GM12873 (cell line): Measurements from ENCODE around the gene S100PBP.

Experiments used
- TF ChIP-seq, protein P1 (sequence below): IDR thresholded peaks from 2 replicates; pipeline ENCODE4 v1.5.1; 2012; ENCODE audit warnings: low read depth, mild to moderate bottlenecking, moderate library complexity, low read length, control low read depth; ENCODE audit not compliant: insufficient read depth; ENCODE audit errors: missing control alignments

The S100PBP gene

DNA sequence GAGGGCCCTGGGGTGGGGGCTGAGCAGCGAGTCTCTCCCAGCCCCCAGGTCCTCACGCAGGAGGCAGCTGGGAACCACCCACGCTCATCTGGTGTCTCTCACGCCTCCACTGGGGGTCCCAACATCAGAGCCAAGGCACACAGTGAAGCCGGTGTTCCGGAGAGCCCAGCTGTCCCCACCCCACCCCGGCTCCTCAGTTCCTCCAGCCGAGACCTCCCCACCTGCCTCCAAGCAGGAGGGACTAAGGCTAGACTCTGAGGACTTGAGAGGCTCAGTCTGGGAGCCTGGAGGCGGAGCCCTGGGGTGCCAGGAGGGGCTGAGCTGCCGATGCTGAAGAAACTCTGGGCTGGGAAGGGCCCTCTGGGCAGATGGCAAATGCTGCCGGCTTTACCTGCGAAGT is 67.3 kb downstream of the S100PBP start:
- TF ChIP-seq, protein P1, sequence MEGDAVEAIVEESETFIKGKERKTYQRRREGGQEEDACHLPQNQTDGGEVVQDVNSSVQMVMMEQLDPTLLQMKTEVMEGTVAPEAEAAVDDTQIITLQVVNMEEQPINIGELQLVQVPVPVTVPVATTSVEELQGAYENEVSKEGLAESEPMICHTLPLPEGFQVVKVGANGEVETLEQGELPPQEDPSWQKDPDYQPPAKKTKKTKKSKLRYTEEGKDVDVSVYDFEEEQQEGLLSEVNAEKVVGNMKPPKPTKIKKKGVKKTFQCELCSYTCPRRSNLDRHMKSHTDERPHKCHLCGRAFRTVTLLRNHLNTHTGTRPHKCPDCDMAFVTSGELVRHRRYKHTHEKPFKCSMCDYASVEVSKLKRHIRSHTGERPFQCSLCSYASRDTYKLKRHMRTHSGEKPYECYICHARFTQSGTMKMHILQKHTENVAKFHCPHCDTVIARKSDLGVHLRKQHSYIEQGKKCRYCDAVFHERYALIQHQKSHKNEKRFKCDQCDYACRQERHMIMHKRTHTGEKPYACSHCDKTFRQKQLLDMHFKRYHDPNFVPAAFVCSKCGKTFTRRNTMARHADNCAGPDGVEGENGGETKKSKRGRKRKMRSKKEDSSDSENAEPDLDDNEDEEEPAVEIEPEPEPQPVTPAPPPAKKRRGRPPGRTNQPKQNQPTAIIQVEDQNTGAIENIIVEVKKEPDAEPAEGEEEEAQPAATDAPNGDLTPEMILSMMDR: no peak

DNA sequence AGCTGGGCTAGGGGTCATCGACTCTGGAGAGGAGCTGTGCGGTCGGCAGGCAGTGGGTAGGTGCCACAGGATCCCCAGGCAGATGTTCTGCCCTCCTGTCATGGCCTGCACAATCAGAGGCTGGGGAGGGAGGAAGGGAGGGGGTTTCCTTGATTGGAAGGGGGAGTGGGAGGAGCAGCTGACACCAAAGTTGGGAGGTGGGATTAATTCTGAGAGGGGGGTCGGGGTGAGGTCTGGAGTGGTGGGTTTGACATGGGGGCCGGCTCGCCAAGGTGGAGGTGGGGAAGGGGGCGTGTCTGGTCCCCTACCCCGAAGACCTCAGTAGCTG is 68.2 kb downstream of the S100PBP start:
- TF ChIP-seq, protein P1: no peak

DNA sequence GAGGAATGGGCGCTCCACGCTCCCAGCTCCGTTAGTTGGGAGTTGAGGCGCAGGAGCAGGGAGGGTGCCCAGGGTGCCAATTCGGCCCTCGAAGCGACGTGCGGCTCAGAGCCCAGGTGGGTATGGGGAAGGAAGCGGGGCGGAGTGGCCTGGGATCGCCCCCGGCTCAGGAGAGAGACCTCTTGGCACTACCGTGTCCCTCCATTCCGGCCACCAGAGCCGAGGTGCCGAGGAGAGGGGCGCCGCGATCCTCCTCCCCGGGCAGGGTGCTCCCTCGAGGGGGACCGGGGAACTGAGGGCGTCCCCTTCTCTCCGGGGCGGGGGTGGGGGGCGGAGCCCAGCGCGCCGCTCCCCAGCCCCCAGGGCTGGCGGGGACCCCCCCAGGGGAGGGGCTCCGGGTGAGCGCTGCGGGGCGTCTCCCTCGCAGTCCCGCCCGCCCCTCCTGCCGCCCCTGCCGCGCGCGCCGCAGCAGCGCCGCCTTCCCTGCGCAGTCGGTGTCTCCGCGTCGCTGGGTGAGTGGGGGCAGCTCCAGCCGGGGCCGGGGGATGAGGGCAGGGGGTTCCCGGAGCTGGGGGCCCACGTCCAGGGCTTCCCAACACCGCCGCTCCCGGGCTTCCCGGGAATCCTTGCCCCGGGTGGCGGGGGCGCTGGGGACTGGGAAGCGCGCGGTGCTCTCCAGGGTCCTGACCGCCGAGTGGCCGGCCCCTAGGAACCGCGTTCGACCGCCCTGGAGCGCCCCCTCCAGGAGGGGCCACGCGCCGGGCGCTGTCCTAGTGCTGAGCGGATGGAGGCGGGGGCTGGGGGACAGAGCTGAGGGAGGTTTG is 68.8 kb downstream of the S100PBP start, which contains the start of gene HPCA:
HPCA (plus strand) TSS at position 488 of the 824 bp plus-strand sequence. CDS start 2,408 bp downstream, outside the sequence.
- TF ChIP-seq, protein P1: peak; percentile 52

DNA sequence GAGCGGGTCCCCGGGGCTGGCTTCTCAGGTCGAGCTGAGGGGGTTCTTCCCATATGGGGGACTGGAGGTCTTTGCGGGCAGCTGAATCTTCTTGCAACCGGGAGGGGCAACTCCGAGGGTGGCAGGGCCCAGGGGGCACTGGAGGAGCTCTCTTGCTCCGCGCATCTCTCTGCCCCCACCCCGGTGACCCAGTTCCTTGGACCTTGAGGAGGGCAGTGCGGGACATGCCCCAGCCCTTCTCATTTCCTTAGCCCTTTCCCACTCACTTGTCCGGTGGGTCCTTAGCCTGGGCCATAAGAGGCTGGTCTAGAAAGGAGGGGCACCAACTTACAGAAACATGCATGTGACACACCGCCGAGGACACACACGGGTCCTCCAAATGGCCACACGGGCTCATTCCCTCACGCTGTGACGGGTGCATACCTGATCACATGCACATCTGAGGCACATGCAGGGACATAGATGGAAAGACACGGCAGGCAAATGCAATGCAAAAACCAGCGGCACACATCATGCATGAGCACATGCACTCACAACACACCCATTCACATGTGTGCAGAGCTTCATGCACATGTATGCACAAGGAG is 69.5 kb downstream of the S100PBP start:
- TF ChIP-seq, protein P1: no peak

DNA sequence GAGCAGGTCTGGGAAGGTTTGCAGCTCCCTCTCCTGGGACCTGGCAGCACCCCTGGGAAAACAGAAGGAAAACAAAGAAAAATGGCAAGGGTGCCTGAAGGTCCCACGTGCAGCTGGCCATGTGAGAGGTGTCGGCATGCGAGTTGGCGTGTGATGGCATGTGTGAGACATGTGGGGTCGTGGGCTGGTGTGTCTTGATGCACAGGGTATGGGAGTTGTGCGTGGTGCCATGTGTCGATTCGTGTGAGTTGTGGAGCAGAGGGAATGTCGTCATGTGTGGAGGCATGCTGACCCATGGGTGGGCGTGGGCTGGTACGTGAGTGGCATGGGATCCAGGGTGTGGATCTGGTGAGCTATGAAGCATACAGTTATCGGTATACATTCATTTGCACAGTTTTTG is 70.2 kb downstream of the S100PBP start:
- TF ChIP-seq, protein P1: no peak

DNA sequence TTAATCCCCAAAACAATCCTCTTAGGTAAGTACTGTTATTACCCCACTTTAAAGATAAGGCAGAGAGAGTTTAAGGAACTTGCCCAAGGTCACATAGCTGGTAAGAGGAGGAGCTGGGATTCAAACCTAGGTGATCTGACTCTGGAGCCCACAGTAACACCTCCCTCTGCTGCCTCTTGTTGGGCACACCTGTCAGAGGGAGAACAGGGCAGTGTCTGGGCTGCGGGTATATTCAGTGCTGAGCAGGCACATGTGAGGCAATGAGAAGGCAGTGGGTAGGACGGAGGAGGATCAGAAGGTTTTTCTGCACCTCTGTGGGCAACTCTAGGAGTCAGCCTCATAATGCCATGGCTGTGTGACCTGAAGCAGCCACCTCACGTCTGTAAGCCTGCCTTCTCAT is 70.7 kb downstream of the S100PBP start:
- TF ChIP-seq, protein P1: no peak

DNA sequence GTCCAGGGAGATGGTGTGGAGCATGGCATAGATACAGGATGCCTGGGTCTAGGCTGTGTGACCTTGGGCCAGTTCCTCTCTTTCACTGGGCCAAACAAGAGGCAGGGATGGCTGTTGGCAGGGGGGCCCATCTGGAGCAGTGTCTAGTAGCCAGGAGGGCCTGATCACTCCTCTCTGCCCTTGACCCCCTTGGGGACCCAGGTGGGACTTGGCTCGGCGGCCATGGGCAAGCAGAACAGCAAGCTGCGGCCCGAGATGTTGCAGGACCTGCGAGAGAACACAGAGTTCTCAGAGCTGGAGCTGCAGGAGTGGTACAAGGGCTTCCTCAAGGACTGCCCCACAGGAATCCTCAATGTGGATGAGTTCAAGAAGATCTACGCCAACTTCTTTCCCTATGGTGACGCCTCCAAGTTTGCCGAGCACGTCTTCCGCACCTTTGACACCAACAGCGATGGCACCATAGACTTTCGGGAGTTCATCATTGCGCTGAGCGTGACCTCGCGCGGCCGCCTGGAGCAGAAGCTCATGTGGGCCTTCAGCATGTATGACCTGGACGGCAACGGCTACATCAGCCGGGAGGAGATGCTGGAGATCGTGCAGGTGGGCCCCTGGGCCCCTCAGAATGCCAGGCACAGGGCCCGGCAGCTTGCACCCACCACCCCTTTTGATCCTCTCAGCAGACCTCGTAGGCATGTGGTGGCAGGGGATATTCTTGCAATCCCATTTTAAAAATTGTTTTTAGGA is 71.4 kb downstream of the S100PBP start:
- TF ChIP-seq, protein P1: no peak
